ENCODE results near the gene CAPN15. TPM values are rescaled to one million over a fixed set of nuclear protein-coding genes. Genes with fewer than 3 reads are reported as not detected.

Gene CAPN15
- total RNA-seq, 2 experiments from 2014 or later = 32.9 to 54.0 TPM

- POLR2A ChIA-PET = no interaction called here
Observed at GRCh38 chr16:510066-510825, 17.3 kb upstream of the CAPN15 start.

GRCh38 chr16:512802-513201 is 14.7 kb upstream of the CAPN15 start:
- Histone ChIP-seq H3K27ac (ENCODE audit: low read depth, low read length, poor library complexity, severe bottlenecking) (no peak overlapping the region), H3K4me1 (ENCODE audit: insufficient read depth, low read length, poor library complexity, severe bottlenecking) (no peaks in the 10 kb centered on the region), H2AFZ (ENCODE audit: low read length) (no peak overlapping the region), H4K20me1 (ENCODE audit: insufficient read depth, low read length) (no peaks in the 10 kb centered on the region), H3K79me2 (ENCODE audit: insufficient read depth, low read depth, low read length) (no peaks in the 10 kb centered on the region), H3K4me3 (ENCODE audit: low read depth, low read length, poor library complexity, severe bottlenecking) (no peak overlapping the region), H3K36me3 (ENCODE audit: insufficient read depth, low read length) (no peaks in the 10 kb centered on the region), H3K4me2 (ENCODE audit: low read length) (no peak overlapping the region), H3K9me3 (ENCODE audit: low read length) (no peaks in the 10 kb centered on the region), H3K9me2 (ENCODE audit: insufficient read depth, low read length) (no peaks in the 10 kb centered on the region)
- no peak for TF ChIP-seq EZH2phosphoT487 (IDR thresholded peaks at IDR 0.05; ENCODE audit: borderline replicate concordance, low read depth, low read length)
- no peak for TF ChIP-seq CTCF (conservative IDR thresholded peaks at IDR 0.05; ENCODE audit: low read length)
- intact Hi-C loops (cut with micrococcal nuclease; ENCODE audit: unreplicated experiment) = no loop called here
- POLR2A ChIA-PET = no interaction called here
- DNase-seq (ENCODE audit: low spot score) = no peak
- no TSS peak for BruUV-seq (replicated peaks)
- CTCF ChIA-PET (ENCODE audit: unreplicated experiment) = no interaction called here

More at GRCh38 chr16:510066-510825, 17.3 kb upstream of the CAPN15 start:
- H3K4me3 ChIP-seq (ENCODE audit: low read depth, low read length, poor library complexity, severe bottlenecking) = no peak overlapping the region
- no TSS peak for BruUV-seq (replicated peaks)
- H3K27ac ChIP-seq (ENCODE audit: low read depth, low read length, poor library complexity, severe bottlenecking) = no peak overlapping the region
- H3K4me2 ChIP-seq (ENCODE audit: low read length) = no peak overlapping the region
- H3K4me1 ChIP-seq (ENCODE audit: insufficient read depth, low read length, poor library complexity, severe bottlenecking) = no peaks in the 10 kb centered on the region
- no peaks in the 10 kb centered on the region for H4K20me1 ChIP-seq (ENCODE audit: insufficient read depth, low read length)
- TF ChIP-seq CTCF (conservative IDR thresholded peaks at IDR 0.05; ENCODE audit: low read length) (no peak), EZH2phosphoT487 (IDR thresholded peaks at IDR 0.05; ENCODE audit: borderline replicate concordance, low read depth, low read length) (no peak)
- intact Hi-C loops (cut with micrococcal nuclease; ENCODE audit: unreplicated experiment) = no loop called here
- no peaks in the 10 kb centered on the region for H3K79me2 ChIP-seq (ENCODE audit: insufficient read depth, low read depth, low read length)
- no peak for DNase-seq (ENCODE audit: low spot score)
- no peak overlapping the region for H2AFZ ChIP-seq (ENCODE audit: low read length)
- CTCF ChIA-PET (ENCODE audit: unreplicated experiment) = interaction anchor here (0.7 kb wide), 1 partner anchor 28 kb away, joined by 3 read pairs; no protein-coding TSS in a partner anchor
- H3K9me2 ChIP-seq (ENCODE audit: insufficient read depth, low read length) = no peaks in the 10 kb centered on the region
- H3K9me3 ChIP-seq (ENCODE audit: low read length) = no peaks in the 10 kb centered on the region
- H3K36me3 ChIP-seq (ENCODE audit: insufficient read depth, low read length) = no peaks in the 10 kb centered on the region

DNA sequence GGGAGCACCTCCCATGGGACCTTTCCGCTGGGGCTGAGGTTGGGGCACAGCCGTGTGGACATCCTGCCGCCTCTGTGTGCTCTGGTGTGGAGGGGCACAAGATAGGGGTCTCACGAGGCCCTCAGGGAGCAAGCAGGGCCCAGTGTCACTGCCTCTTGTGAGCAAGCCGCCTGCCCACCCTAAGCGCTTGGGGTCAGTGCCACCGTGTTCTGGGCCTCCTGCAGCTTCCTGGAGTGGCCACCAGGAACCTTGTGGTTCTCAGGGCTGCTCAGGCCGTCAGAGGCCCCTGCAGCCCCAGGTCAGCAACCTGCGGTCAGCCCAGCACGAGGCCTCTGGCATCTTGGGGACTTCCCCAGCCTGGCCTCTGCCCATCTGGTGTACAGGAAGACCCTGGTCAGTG is 13.6 kb upstream of the CAPN15 start:
- no peak for TF ChIP-seq EZH2phosphoT487 (IDR thresholded peaks at IDR 0.05; ENCODE audit: borderline replicate concordance, low read depth, low read length)
- TF ChIP-seq CTCF (conservative IDR thresholded peaks at IDR 0.05; ENCODE audit: low read length) = no peak
- H3K4me3 ChIP-seq (ENCODE audit: low read depth, low read length, poor library complexity, severe bottlenecking) = no peak overlapping the region
- H4K20me1 ChIP-seq (ENCODE audit: insufficient read depth, low read length) = no peaks in the 10 kb centered on the region
- intact Hi-C loops (cut with micrococcal nuclease; ENCODE audit: unreplicated experiment) = no loop called here
- no peak overlapping the region for H3K4me2 ChIP-seq (ENCODE audit: low read length)
- no peak overlapping the region for H2AFZ ChIP-seq (ENCODE audit: low read length)
- CTCF ChIA-PET (ENCODE audit: unreplicated experiment) = no interaction called here
- DNase-seq (ENCODE audit: low spot score) = no peak
- no peak overlapping the region for H3K27ac ChIP-seq (ENCODE audit: low read depth, low read length, poor library complexity, severe bottlenecking)
- POLR2A ChIA-PET = no interaction called here
- BruUV-seq (replicated peaks) = no TSS peak
- H3K9me3 ChIP-seq (ENCODE audit: low read length) = no peaks in the 10 kb centered on the region
- no peaks in the 10 kb centered on the region for H3K36me3 ChIP-seq (ENCODE audit: insufficient read depth, low read length)
- no peaks in the 10 kb centered on the region for H3K4me1 ChIP-seq (ENCODE audit: insufficient read depth, low read length, poor library complexity, severe bottlenecking)
- H3K9me2 ChIP-seq (ENCODE audit: insufficient read depth, low read length) = no peaks in the 10 kb centered on the region
- no peaks in the 10 kb centered on the region for H3K79me2 ChIP-seq (ENCODE audit: insufficient read depth, low read depth, low read length)
